Measurements from ENCODE around the gene LCLAT1.

LCLAT1 gene

DNA sequence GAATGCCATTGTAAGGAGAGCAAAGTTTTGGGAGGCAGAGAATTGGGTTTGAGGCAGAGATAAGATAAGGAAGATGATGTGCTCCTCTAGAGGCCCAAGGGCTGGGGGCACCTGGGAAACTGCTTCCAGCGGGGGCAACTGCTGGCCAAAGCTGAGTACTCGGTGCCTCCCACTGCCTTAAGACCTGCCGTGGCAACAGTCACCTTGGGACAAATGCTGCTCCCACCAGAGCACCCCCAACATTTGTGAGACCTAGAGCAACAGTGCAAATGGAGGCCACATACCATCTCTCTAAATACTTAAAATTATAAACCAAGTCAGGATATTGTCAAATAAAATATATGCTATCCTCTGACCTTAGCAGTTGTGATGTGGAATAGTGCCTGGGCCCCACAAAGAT, 233.1 kb downstream of the LCLAT1 start:
- DNase-seq, result no peak

DNA sequence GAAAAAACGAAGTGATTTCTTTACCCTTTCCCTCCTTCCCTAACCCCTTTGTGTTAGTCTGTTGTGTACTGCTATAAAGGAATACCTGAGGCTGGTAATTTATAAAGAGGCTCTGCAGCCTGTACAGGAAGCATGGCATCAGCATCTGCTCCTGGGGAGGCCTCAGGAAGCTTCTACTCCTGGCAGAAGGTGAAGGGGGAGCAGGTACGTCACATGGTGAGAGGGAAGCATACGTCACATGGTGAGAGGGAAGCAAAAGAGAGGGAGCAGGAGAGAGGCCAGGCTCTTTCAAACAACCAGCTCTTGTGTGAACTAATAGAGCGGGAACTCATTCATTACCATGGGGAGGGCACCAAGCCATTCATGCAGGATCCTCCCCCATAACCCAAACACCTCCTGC, 234.0 kb downstream of the LCLAT1 start:
- DNase-seq, result no peak

DNA sequence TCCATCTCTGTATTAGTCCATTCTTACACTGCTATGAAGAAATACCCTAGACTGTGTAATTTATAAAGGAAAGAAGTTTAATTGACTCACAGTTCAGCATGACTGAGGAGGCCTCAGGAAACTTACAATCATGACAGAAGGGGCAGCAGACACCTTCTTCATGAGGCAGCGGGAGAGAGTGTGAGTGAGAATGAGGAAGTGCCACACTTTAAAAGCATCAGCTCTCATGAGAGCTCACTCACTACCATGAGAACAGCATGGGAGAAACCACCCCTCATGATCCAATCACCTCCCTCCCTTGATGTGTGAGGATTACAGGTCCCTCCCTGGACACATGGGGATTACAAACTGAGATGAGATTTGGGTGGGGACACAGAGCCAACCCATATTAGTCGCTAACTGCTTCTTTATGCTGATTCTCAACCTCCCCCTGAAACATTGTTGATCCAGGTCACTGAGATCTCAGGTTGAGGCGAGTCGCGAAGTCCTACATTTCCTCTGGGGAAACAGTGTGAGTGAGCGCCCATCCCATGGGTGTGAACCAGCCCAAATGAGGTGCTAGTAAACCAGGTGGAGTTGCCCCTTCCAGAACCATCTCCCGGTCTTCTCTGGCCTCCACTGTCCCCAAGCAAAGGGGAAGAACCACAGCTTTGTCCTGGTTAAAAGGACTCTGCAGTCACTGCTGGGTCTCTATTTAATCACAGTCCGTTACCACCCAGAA, 236.3 kb downstream of the LCLAT1 start:
- DNase-seq, result no peak

DNA sequence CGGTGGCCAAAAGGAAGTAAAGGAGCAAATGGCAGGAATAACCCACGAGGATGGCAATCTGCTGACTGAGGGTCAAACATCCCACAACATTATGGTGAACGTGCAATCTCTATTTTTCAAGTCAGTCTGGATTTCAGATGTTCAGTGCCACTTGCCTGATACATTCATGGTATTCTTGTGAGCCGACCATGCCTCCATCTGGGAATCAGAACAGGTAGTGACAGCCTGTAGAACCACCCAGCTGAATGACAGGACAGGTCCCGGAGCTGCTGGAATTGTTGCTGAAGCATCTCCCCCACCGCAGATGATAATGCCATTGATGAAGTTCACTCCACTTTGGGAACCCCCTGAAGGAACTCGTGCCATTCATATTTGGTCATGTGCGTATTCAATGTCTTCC, 237.0 kb downstream of the LCLAT1 start:
- no peak for DNase-seq

DNA sequence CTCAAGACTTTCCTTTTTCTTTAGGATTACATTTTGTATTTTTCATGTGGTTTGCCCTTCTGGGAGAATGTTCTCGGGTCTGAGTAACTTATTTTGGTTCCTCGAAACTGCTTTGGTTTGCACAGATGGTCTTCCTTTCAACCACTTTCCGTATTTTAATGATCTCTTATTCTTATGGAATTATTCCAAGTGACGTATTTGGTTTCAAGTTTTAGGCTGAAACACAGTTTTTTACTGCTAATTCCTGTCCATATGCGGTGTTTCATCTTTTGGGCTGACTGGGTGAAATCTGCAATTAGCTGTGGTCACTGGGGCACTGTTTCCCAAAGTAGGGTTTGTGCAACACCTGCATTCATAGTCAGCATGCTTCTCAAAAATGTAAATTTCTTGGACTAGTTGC, 237.5 kb downstream of the LCLAT1 start:
- no peak for DNase-seq

DNA sequence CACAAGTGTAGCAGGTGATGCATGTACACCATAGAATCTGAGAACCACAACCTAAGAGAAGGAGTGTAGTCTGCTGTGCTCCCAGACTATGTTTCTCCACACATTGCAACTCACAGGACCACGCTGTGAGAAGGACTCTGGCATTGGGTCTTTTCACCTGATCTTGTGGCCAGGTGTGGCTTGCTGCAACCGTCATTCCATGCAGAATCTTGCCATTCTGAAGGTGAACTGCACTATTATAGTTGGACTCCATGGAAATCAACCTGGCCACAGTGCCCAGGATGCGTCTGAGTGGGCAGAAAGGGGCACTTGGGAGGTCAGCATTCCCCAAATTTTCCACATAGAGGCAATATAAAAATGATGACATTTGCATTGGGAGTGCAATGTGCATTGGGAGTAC, 237.9 kb downstream of the LCLAT1 start:
- no peak for DNase-seq

DNA sequence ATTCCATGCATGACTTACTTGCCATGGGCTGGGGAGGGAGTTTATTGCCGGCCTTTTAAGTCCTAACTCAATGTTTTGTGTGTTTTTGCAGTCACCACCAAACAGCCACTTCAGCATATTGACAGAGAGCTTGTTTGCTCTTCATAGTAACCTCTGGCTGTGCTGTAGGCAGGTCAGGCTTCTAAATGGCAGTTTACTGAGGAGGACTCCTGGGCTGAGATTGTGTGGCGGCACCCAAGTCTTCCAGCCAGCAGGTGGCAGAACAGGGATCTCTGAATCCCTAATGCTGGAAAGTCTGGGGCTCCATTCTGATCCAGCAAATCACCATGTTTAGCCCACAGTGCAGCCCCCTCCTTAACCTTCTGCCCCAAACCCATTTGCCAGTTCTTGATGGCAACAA, 239.0 kb downstream of the LCLAT1 start:
- DNase-seq, result peak; percentile 16

DNA sequence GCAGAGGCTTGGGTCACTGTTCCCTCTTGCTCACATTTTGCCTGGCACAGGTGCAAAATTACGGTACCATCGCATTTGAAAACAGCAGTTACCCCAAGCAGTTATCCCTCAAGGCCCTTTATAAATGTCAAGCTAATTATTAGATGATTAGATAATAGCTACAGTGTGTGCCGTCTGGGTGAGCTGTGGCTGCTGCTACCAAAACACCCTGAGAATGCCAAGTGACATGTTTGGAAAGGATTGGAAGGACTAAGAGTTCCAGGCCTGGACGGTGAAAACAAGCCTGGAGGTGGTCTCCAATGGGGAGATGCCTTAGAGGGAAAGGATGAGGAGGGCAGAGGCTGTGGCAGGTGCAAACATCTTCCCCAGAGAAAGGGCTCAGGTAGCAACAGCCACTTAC, 239.6 kb downstream of the LCLAT1 start:
- no peak for DNase-seq

DNA sequence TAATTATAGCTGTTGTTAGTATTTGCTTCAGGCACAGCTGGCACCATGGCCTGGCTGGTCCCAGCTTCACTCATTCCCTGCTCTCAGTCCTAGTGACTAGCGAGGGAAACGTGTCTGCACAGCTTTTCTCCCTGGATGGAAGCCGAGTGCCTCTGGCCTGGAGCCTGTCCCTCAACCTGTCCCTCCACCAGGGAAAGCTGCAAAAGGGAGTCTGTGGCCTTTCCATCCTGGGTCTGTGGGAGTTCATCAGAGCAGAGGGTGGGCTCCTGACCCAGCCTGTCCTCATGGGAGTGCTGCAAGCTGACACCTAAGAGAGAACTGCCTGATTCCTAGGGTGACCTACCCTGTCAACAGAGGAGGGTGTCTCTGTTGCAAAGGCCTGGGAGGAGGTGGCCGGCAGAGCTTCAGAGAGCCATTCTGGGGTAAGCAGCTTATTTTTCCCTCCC, 241.9 kb downstream of the LCLAT1 start:
- DNase-seq, result no peak

DNA sequence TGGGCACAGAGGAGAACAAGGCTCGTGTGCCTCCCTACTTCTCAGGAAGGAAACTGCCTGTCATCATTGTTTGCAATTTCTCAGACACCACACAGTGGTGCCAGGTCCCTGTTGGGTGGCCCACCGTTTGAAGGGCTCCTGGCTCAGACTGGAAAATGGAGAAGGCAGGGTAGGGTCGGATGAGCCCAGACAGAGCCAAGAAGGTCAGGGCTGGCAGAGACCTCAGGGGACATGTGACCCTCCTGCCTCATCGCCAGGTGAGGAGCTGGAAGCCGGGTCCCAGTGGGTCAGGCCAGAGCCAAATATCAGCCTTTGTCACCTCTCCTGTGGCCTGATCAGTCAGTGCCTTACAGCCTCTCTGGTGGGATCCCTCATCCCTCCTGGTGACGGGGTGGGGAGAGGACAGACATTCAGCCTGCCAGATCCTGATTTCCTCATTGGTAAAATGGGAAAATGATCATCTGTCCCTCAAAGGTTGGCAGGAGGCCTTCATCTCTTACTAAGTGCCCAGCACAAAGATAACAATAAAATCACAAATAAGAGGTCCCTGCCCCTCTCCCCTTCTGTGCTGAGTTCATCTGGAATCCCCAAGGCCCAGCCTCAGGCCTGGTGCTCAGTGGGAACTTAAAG, 242.6 kb downstream of the LCLAT1 start:
- DNase-seq, result no peak

DNA sequence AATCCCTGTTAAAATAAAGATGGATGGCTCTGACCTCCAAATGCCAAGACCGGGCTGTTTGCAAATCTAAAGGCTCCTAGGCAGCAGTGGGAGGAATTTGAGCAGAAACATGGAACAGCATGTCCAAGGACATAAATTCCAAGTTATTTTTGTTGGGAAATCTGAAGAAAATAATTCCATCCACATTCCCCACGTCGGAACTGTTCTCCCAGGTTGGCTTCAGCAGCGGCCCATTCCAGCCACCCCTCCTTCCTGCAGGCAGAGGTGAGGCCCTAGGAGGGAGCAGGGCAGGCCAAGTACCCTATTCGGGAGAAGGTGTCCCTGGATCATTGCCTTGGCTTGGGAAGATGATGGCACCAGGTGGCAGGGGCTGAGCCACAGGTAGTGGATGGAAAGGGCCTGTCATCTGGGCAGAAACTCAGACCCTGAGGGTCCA, 243.1 kb downstream of the LCLAT1 start:
- DNase-seq, result no peak

DNA sequence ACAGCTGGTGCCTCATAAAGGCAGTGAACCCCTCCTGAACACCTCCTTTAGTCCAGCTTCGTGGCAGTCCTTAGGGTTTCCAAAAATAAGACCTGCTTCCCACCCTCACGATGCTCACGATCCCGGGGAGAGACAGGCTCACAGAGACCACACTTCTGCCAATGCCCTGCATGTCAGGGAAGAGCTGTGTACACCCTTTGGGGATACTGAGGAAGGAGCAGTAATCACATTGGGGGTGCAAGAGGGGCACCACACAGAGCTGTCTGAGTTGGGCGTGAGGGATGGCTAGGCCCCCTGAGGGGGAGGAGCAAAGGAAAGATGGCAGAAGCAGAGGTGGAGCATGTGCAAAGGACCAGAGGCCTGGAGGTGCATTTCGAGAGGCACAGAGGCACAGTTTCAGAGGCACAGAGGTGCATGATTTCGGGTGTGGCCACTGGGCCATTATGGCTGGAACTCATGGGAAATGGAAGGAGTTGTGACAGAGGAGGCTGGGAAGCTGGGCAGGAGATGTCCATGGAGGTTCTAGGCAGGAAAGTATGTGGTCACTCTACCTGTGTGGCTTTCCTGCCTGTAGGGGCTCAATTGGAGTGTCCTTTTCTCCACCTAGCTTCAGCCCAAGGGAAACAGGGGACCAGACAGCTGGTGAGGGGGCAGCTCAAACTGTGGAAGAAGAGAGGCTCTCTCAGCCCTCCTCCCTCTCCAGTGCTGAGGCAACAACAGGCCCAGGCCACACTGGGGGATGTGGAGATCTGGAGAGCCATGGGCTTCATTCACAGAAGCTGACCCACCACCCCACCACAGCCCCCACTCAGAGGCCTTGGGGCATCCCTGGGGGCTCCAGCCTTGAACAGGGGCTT, 244.3 kb downstream of the LCLAT1 start:
- no peak for DNase-seq

DNA sequence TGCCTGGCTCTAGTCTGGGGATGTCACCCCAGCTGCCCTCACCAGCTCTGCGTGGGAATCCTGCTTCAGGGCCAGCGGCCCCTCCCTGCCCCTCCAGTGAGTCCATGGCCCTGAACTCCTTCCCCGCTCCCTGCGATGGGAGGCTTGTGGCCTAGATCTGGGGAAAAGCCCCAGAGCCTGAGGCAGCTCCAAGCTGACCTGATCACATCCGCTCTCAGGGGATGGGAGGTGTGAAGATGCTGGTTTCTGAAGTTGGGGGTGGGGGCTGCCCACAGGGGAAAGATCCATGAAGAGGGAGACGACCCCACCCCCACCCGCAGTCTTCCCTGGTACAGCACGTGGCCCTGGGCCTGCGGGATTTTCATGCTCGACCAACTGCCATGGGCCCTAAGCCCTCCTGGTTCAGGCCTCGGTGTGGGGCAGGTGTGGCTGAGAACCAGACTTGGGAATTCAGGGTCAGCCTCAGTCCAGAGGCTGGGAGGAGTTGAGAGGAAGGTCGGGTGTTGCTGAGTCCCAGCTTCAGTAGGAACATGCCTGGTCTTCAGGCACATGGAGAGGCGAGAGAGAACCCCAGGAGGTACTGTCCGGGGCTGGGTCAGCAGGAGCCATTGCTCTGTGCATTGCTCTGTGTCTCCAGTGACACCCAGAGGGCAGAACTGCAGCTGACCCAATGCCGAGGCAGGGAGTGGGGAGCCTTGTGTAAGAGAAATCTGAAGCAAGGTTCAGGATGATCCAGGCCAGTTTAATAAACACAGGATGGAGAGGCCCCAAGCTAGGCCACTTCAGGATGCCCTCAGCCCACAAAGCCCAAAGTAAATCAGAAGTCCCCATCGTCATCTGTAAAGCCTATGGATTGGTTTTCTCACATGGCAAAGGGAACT, 245.1 kb downstream of the LCLAT1 start:
- no peak for DNase-seq

DNA sequence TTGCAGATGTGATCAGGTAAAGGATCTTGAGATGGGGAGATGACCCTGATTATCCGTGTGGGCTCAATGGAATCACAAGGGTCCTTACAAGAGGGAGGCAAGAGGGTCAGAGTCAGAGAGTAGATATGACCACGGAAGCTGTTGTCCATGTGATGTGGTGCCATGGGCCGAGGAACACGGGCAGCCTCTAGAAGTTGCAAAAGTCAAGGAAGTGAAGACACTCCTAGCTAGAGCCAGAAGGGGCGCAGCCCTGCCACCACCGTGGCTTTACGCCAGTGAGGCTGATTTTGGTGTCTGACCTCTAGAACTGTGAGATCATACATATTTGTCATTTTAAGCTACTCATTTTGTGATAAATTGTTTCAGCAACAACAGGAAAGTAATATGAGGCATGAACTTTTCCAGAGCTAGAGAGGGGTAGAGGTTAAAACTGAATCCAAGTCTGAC, 245.8 kb downstream of the LCLAT1 start:
- DNase-seq, result no peak
